ENCODE results near the gene AKT3. TPM values are rescaled to one million over a fixed set of nuclear protein-coding genes. Genes with fewer than 3 reads are reported as not detected.
"Not testable (repeated sequence)": the region's sequence is repeated elsewhere in the genome, so short reads cannot be mapped to it uniquely, and the experiment has no call there.

AKT3 gene
- total RNA-seq, 4 donors from 2014 or later = 2.0 to 32.2 (median 9.3) TPM

GRCh38 chr1:243784506-243784905, 65.5 kb downstream of the AKT3 start:
- no peak overlapping the region for H3K4me3 ChIP-seq
- TF ChIP-seq POLR2A (IDR thresholded peaks at IDR 0.05) (no peak), CTCF (IDR thresholded peaks at IDR 0.05) (no peak)
- H3K27ac ChIP-seq = no peak overlapping the region
- no peaks in the 10 kb centered on the region for H3K9me3 ChIP-seq
- intact Hi-C loops (cut with DNase I) = no loop called here
- peaks cover 0 to 20% (median 3%) of the 10 kb centered on the region in 3 donors for H3K4me1 ChIP-seq
- H3K36me3 ChIP-seq = no peaks in the 10 kb centered on the region
- no peaks in the 10 kb centered on the region for H3K27me3 ChIP-seq
- WGBS, 2 donors = 89 to 91% methylated on average over 7 to 8 of the region's 8 CpGs
- no peak for DNase-seq

GRCh38 chr1:243783714-243784113, 66.3 kb downstream of the AKT3 start:
- Histone ChIP-seq H3K36me3 (no peaks in the 10 kb centered on the region), H3K9me3 (no peaks in the 10 kb centered on the region), H3K27me3 (no peaks in the 10 kb centered on the region), H3K4me1 (peaks cover 0 to 17% (median 2%) of the 10 kb centered on the region in 3 donors), H3K27ac (no peak overlapping the region), H3K4me3 (no peak overlapping the region)
- no peak for TF ChIP-seq POLR2A (IDR thresholded peaks at IDR 0.05)
- TF ChIP-seq CTCF (IDR thresholded peaks at IDR 0.05) = no peak
- DNase-seq = no peak
- WGBS, 2 donors = 59 to 64% methylated on average over 2 of the region's 2 CpGs
- intact Hi-C loops (cut with DNase I) = no loop called here

GRCh38 chr1:243772361-243773050, 77.5 kb downstream of the AKT3 start:
- 89 to 92% methylated on average over 3 to 4 of the region's 4 CpGs for WGBS, 2 donors
- H3K27ac ChIP-seq; H3K4me3 ChIP-seq; H3K36me3 ChIP-seq; DNase-seq; H3K27me3 ChIP-seq; H3K4me1 ChIP-seq; H3K9me3 ChIP-seq; intact Hi-C loops (cut with DNase I): not testable (repeated sequence)

GRCh38 chr1:243770860-243771259, 79.2 kb downstream of the AKT3 start:
- TF ChIP-seq POLR2A (IDR thresholded peaks at IDR 0.05) = no peak
- no peak for TF ChIP-seq CTCF (IDR thresholded peaks at IDR 0.05)
- no peaks in the 10 kb centered on the region for H3K9me3 ChIP-seq

GRCh38 chr1:243765676-243766075, 84.4 kb downstream of the AKT3 start:
- Histone ChIP-seq H3K27ac (no peak overlapping the region), H3K27me3 (no peaks in the 10 kb centered on the region), H3K4me1 (no peaks in the 10 kb centered on the region), H3K4me3 (no peak overlapping the region), H3K9me3 (no peaks in the 10 kb centered on the region), H3K36me3 (no peaks in the 10 kb centered on the region)
- intact Hi-C loops (cut with DNase I) = no loop called here
- DNase-seq = no peak
- TF ChIP-seq CTCF (IDR thresholded peaks at IDR 0.05) (no peak), POLR2A (IDR thresholded peaks at IDR 0.05) (no peak)
- WGBS, 2 donors = 61 to 82% methylated on average over 2 of the region's 2 CpGs

More at GRCh38 chr1:243770860-243771259, 79.2 kb downstream of the AKT3 start:
- H3K36me3 ChIP-seq = no peaks in the 10 kb centered on the region
- no peaks in the 10 kb centered on the region for H3K4me1 ChIP-seq
- 67 to 95% methylated on average over 1 of the region's 1 CpG for WGBS, 2 donors
- DNase-seq = no peak
- intact Hi-C loops (cut with DNase I) = no loop called here
- no peaks in the 10 kb centered on the region for H3K27me3 ChIP-seq
- H3K27ac ChIP-seq = no peak overlapping the region
- H3K4me3 ChIP-seq = no peak overlapping the region

- intact Hi-C loops (cut with DNase I) = no loop called here
- 69 to 83% methylated on average over 5 of the region's 5 CpGs for WGBS, 2 donors
- TF ChIP-seq POLR2A (IDR thresholded peaks at IDR 0.05) = no peak
- no peak for TF ChIP-seq CTCF (IDR thresholded peaks at IDR 0.05)
Measured at GRCh38 chr1:243763806-243764205, 86.2 kb downstream of the AKT3 start.

More at GRCh38 chr1:243763806-243764205, 86.2 kb downstream of the AKT3 start:
- no peak for DNase-seq
- no peaks in the 10 kb centered on the region for H3K27me3 ChIP-seq
- no peak overlapping the region for H3K4me3 ChIP-seq
- H3K36me3 ChIP-seq = no peaks in the 10 kb centered on the region
- H3K4me1 ChIP-seq = no peaks in the 10 kb centered on the region
- no peak overlapping the region for H3K27ac ChIP-seq
- no peaks in the 10 kb centered on the region for H3K9me3 ChIP-seq

Measured in esophagus squamous epithelium (tissue), 5 donors.